ENCODE data around the gene PDE8A. TPM values are rescaled to one million over a fixed set of nuclear protein-coding genes. Genes with fewer than 3 reads are reported as not detected.

The PDE8A gene
- total and polyA plus RNA-seq, 2 donors (not counting 1 experiment from before 2014, with no cell fraction given) = 17.7 to 26.3 TPM

DNA sequence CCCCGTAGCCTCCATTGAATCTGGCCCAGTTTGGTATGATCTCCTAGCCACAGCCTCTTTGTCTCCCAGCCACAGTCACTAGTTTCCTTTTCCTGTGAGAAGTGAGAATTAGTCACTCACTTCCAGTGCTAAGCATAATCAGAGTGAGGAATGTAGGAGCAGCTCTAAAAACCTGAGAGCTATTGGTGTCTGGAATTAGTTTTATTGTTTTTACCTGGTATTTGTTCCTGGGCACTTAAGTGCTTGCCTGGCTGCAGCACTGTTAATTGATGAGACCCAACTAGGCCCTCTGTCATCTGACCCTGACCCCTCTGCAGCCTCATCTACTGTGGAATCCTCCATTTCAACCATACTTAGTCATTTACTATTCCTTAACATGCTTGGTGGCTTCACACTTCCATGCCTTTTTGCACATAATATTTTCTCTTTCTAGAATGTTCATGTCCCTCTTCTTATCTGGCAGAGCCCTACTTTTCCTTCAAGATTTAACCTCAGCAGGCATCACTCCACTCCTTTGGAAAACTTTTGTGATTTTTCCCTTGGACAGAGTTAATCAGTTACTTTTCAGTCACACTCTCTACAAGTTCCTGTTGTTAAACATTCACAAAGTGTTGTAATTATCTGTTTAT is 48.8 kb downstream of the PDE8A start:
- TF ChIP-seq, protein P1, sequence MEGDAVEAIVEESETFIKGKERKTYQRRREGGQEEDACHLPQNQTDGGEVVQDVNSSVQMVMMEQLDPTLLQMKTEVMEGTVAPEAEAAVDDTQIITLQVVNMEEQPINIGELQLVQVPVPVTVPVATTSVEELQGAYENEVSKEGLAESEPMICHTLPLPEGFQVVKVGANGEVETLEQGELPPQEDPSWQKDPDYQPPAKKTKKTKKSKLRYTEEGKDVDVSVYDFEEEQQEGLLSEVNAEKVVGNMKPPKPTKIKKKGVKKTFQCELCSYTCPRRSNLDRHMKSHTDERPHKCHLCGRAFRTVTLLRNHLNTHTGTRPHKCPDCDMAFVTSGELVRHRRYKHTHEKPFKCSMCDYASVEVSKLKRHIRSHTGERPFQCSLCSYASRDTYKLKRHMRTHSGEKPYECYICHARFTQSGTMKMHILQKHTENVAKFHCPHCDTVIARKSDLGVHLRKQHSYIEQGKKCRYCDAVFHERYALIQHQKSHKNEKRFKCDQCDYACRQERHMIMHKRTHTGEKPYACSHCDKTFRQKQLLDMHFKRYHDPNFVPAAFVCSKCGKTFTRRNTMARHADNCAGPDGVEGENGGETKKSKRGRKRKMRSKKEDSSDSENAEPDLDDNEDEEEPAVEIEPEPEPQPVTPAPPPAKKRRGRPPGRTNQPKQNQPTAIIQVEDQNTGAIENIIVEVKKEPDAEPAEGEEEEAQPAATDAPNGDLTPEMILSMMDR (conservative IDR thresholded peaks at IDR 0.05 in 1 of 2, IDR thresholded peaks at IDR 0.05 in 1 of 2; ENCODE audit: low read depth in 1 of 2, low read length in 2 of 2) = no peak
- TF ChIP-seq EZH2 (IDR thresholded peaks at IDR 0.05; ENCODE audit: low read length, missing control alignments) = no peak
- Histone ChIP-seq H3K79me2 (ENCODE audit: control insufficient read depth, insufficient read depth, low read length) (peaks cover 3% of the 10 kb centered on the region), H3K4me1 (ENCODE audit: control insufficient read depth, extremely low read depth, insufficient read depth, low read length) (no peaks in the 10 kb centered on the region), H3K27me3 (ENCODE audit: control insufficient read depth, insufficient read depth, low read length) (no peaks in the 10 kb centered on the region), H3K4me2 (ENCODE audit: extremely low read depth, insufficient read depth, low read length) (no peak overlapping the region), H3K27ac (ENCODE audit: insufficient read depth, low read length) (no peak overlapping the region), H3K9me3 (ENCODE audit: control insufficient read depth, insufficient read depth, low read depth, low read length) (no peaks in the 10 kb centered on the region), H2AFZ (ENCODE audit: low read length) (no peak overlapping the region), H3K4me3 (replicated peaks in 1 of 4; ENCODE audit: control extremely low read depth in 1 of 4, insufficient read depth in 1 of 4, low read depth in 3 of 4, low read length in 4 of 4) (no peak overlapping the region), H3K9ac (ENCODE audit: insufficient read depth, low read length) (no peak overlapping the region), H4K20me1 (ENCODE audit: control insufficient read depth, extremely low read depth, insufficient read depth, low read length) (no peaks in the 10 kb centered on the region), H3K36me3 (ENCODE audit: control insufficient read depth, insufficient read depth, low read length) (no peaks in the 10 kb centered on the region)
- DNase-seq (ENCODE audit: low read depth in 2 of 2) = peak in 1 of 2 donors; percentile 79

DNA sequence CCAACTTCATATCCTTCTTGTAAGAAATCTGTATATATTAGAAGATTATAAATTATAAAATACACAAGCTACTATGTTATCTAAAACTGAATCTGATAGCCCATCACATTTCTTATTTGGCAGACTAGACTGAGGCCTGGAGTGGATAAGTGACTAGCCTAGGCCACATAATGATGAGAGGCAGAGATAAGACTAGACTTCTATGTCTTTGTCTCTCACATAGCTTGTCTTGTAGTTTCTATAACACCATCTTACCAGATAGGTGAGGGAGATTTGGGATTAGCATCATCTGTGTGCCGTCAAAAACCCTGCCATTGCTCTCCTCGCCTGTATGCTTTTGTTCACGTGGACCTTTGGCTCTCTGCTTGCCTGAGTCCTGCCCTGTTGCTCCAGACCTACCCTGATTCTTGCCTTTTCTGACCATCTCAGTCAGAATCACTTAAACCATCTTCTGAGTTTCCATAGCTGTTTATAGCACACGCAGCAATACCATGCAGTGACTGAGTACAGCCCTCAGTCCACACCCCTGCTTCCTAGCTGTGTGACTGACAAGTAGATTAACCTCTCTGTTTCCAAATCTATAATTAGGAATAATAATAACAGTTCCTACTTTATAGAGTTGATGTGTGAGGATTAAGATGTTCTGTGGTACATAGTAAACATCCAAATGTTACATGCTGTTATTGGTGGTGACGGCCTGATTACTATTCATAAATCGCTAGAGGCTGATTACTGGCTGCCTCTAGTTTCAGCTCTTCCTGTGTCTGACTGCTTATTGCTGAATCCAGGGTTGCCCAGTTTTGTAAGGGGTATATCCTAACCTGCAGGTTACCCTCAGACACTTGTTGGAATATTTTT is 49.7 kb downstream of the PDE8A start:
- no peak for DNase-seq (ENCODE audit: low read depth in 2 of 2)
- H3K79me2 ChIP-seq (ENCODE audit: control insufficient read depth, insufficient read depth, low read length) = peaks cover 3% of the 10 kb centered on the region
- no peak overlapping the region for H3K4me3 ChIP-seq (replicated peaks in 1 of 4; ENCODE audit: control extremely low read depth in 1 of 4, insufficient read depth in 1 of 4, low read depth in 3 of 4, low read length in 4 of 4)
- H3K27ac ChIP-seq (ENCODE audit: insufficient read depth, low read length) = no peak overlapping the region
- no peaks in the 10 kb centered on the region for H4K20me1 ChIP-seq (ENCODE audit: control insufficient read depth, extremely low read depth, insufficient read depth, low read length)
- no peaks in the 10 kb centered on the region for H3K4me1 ChIP-seq (ENCODE audit: control insufficient read depth, extremely low read depth, insufficient read depth, low read length)
- H3K4me2 ChIP-seq (ENCODE audit: extremely low read depth, insufficient read depth, low read length) = no peak overlapping the region
- H2AFZ ChIP-seq (ENCODE audit: low read length) = no peak overlapping the region
- H3K36me3 ChIP-seq (ENCODE audit: control insufficient read depth, insufficient read depth, low read length) = no peaks in the 10 kb centered on the region
- TF ChIP-seq, protein P1 (conservative IDR thresholded peaks at IDR 0.05 in 1 of 2, IDR thresholded peaks at IDR 0.05 in 1 of 2; ENCODE audit: low read depth in 1 of 2, low read length in 2 of 2) = no peak
- no peak for TF ChIP-seq EZH2 (IDR thresholded peaks at IDR 0.05; ENCODE audit: low read length, missing control alignments)
- no peaks in the 10 kb centered on the region for H3K27me3 ChIP-seq (ENCODE audit: control insufficient read depth, insufficient read depth, low read length)
- no peak overlapping the region for H3K9ac ChIP-seq (ENCODE audit: insufficient read depth, low read length)
- H3K9me3 ChIP-seq (ENCODE audit: control insufficient read depth, insufficient read depth, low read depth, low read length) = no peaks in the 10 kb centered on the region

DNA sequence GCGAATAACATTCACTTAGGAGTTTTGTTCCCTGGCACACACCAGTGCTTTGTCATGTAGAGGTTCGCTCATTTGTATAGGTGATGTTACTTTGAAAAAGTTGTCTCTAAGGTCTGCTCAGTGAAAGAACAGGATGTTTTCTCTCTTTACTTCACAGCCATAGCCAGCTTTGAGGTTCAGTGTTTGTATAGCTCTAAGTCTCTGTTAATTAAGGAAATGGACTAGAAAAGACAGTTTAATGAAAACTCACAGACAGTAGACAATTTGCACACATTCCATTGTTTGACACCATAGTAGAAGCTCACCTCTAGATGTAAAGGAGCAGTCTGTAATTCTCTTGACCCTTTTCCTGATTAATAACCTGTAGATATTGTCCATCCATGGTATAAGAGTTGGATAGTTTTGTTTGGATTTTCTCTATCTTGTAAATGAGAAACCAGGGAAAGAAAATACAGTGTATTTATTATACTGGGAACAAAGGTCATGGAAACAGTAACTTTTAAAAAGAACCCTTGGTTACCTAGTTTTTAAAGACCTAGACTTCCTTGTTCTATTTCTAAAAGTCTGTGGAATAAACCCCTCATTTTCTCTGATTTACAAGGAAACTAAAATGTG is 50.4 kb downstream of the PDE8A start:
- TF ChIP-seq, protein P1 (conservative IDR thresholded peaks at IDR 0.05 in 1 of 2, IDR thresholded peaks at IDR 0.05 in 1 of 2; ENCODE audit: low read depth in 1 of 2, low read length in 2 of 2) = no peak
- TF ChIP-seq EZH2 (IDR thresholded peaks at IDR 0.05; ENCODE audit: low read length, missing control alignments) = no peak
- Histone ChIP-seq H3K27me3 (ENCODE audit: control insufficient read depth, insufficient read depth, low read length) (no peaks in the 10 kb centered on the region), H3K27ac (ENCODE audit: insufficient read depth, low read length) (no peak overlapping the region), H3K9ac (ENCODE audit: insufficient read depth, low read length) (no peak overlapping the region), H3K4me3 (replicated peaks in 1 of 4; ENCODE audit: control extremely low read depth in 1 of 4, insufficient read depth in 1 of 4, low read depth in 3 of 4, low read length in 4 of 4) (no peak overlapping the region), H3K4me1 (ENCODE audit: control insufficient read depth, extremely low read depth, insufficient read depth, low read length) (no peaks in the 10 kb centered on the region), H3K79me2 (ENCODE audit: control insufficient read depth, insufficient read depth, low read length) (peaks cover 3% of the 10 kb centered on the region), H4K20me1 (ENCODE audit: control insufficient read depth, extremely low read depth, insufficient read depth, low read length) (no peaks in the 10 kb centered on the region), H3K36me3 (ENCODE audit: control insufficient read depth, insufficient read depth, low read length) (no peaks in the 10 kb centered on the region), H3K4me2 (ENCODE audit: extremely low read depth, insufficient read depth, low read length) (no peak overlapping the region), H3K9me3 (ENCODE audit: control insufficient read depth, insufficient read depth, low read depth, low read length) (no peaks in the 10 kb centered on the region), H2AFZ (ENCODE audit: low read length) (no peak overlapping the region)
- no peak for DNase-seq (ENCODE audit: low read depth in 2 of 2)
